Measurements from ENCODE around the gene TSPAN11.

DNA sequence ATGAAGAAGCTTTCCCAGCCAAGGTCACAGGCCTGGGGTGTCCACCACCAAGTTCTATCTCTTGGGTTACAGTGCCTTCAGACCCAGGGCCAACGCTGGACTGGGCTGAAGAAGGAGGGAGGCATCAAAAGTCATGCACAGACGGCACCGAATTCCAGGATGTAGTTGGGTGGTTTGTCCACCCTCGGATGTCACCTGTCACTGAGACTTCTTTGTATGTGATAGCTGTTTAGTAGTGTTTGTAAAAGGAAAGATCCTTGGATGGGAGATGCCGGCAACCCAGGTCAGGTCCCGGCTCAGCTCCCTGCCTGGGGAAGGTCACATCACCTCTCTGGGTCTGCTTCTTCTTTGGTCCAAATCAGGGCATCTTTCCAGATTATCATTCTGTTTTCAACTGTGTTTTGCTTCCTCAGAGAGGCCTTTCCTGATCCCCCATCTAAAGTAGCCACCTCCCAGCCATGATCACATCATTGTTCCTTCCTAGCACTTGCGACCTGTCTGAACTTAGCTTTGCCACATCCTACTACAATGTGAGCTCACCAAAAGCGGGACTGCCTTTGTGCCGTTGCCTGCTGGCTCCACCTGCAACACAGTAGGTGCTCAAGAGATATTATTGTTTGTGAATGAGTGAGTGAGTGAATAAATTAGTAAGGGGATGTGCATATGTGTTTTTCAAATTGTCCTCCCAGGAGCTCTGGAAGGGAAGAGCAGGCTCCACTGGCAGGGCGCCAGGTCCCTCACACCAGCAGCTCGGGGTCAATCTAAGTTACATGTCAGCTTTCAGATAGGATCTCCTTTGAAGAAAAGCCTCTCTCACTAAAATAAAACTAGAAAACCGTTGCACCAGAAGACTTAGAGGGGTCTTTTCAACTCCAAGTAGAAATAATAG lies 2.1 kb downstream of the TSPAN11 start:
- TF ChIP-seq, protein P1, sequence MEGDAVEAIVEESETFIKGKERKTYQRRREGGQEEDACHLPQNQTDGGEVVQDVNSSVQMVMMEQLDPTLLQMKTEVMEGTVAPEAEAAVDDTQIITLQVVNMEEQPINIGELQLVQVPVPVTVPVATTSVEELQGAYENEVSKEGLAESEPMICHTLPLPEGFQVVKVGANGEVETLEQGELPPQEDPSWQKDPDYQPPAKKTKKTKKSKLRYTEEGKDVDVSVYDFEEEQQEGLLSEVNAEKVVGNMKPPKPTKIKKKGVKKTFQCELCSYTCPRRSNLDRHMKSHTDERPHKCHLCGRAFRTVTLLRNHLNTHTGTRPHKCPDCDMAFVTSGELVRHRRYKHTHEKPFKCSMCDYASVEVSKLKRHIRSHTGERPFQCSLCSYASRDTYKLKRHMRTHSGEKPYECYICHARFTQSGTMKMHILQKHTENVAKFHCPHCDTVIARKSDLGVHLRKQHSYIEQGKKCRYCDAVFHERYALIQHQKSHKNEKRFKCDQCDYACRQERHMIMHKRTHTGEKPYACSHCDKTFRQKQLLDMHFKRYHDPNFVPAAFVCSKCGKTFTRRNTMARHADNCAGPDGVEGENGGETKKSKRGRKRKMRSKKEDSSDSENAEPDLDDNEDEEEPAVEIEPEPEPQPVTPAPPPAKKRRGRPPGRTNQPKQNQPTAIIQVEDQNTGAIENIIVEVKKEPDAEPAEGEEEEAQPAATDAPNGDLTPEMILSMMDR (IDR thresholded peaks at IDR 0.05), result no peak
- no peak for TF ChIP-seq POLR2A (IDR thresholded peaks at IDR 0.05)
